GM12801 (cell line): ENCODE data around the gene ZCCHC24.

Experiments used
- CTCF ChIP-seq: IDR thresholded peaks from one replicate; pipeline ENCODE4 v1.5.1; 2011; ENCODE audit warnings: control low read depth; ENCODE audit not compliant: insufficient read length; ENCODE audit errors: extremely low read depth

The ZCCHC24 gene

GRCh38 chr10:79472449-79472848, 27.0 kb upstream of the ZCCHC24 start:
- no peak for TF ChIP-seq CTCF

DNA sequence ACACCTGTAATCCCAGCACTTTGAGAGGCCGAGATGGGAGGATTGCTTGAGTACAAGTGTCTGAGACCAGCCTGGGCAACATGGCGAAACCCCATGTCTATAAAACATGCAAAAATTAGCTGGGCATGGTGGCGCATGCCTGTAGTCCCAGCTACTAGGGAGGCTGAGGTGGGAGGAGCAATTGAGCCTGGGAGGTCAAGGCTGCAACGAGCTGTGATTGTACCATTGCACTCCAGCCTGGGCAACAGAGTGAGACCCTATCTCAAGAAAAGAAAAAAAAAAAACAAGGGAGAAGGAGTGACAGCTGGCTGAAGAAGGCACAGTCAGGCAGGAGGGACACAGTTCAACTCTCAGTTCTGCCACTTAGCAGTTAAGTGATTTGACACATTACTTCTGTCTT, 26.4 kb upstream of the ZCCHC24 start:
- no peak for TF ChIP-seq CTCF

DNA sequence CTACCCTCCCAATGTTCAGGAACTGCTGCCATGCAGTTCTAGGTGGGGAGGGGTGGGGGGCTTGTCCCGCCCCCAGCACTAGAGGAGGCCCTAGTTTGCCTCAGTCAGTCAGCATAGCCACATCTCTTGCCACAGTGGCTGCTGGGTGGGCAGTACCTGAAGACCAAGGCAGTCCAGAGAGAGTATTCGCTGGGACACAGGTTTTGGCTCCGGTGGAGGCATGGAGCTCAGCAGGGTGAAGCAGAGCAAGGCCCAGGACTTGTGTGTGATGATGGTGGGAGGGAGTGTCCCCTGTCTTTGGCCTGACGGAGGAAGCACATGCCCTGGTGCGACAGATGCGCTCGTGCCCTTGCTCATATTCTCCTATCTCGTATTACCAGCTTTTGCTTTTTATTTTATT, 24.7 kb upstream of the ZCCHC24 start:
- TF ChIP-seq CTCF, result no peak

GRCh38 chr10:79468841-79469585, 23.6 kb upstream of the ZCCHC24 start:
- no peak for TF ChIP-seq CTCF

DNA sequence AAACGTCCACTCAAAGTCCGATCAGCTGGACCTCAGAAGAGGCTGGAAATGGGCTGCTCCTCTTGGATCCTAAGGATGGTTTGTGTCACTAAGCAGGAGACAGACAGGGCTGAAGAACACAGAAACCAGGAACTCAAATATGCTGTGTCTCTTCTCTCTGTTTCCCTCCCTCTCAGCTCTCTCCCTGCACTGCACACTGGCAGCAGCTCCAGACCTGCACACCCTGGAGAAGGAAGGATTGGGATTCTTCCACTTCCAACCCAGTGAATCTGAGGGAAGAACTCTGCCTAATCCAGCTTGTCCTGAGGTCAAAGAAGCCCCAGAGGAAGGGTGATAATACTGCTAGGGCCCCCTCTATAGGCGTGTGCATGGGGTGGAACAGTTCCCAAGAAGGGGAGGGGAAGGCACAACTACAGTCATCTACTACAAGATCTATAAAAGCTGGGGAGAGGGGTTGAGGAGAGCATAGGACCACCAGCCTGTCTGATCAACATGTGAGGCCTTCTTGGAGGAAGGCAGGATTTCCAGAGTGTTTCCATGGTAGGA, 22.7 kb upstream of the ZCCHC24 start:
- TF ChIP-seq CTCF, result no peak

GRCh38 chr10:79465341-79465740, 19.9 kb upstream of the ZCCHC24 start:
- TF ChIP-seq CTCF, result no peak

DNA sequence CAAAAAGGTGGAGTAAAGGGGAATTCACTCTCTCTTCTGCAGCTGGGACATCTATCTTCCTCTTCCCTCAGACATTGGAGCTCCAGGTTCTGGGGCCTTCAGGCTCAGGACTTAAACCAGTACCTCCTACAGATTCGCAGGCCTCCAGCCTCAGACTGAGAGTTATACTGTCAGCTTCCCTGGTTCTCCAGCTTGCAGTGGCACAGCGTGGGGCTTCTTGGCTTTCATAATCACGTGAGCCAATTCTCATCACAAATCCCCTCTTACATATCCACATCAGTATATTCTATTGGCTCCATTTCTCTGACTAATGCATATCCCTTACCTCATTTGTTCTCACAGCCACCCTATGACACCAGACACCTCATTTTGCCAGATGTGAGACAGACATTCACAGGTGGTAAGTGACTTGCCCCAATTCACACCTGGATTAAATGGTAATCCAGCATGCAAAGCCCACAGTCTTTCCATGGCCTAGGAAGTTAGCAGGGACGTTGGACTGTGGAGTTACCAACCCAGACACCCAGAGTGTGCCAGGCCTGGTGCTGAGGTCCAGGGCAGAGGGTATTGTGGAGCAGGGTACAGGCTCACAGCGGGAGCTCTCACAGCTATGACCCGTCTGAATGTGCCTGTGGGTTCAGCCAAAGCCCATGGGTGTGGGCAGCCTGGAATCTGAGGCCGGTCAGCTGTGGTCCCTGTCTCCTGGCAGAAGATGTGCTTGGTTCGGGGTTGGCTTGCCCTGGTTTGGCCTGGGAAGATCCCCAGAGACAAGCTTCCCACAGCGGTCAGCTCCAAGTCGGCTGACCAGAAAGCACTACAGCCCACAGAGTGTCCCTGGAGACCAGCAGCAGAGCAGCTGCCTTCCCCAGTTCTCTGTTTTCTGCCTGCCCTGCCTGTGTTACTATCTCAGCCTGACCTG, 18.4 kb upstream of the ZCCHC24 start:
- no peak for TF ChIP-seq CTCF
